HepG2 (cell line): Measurements from ENCODE around the gene SOX12. TPM values are rescaled to one million over a fixed set of nuclear protein-coding genes. Genes with fewer than 3 reads are reported as not detected.

Experiments used
- AGO1 ChIP-seq: fragments of 200-400 bp; formaldehyde crosslinking; IDR thresholded peaks from 2 replicates; pipeline ENCODE4 v1.6.1; 2017; ENCODE audit warnings: mild to moderate bottlenecking, low read depth, low read length, moderate library complexity; ENCODE audit not compliant: poor library complexity, severe bottlenecking
- ATF7-NPFF ChIP-seq: sonication (generic); formaldehyde crosslinking; IDR thresholded peaks from 2 replicates; pipeline ENCODE4 v1.8.1; 2023; ENCODE audit warnings: mild to moderate bottlenecking, low read depth, missing genetic modification reagents, moderate library complexity
- DPF2 ChIP-seq: sonication (generic); formaldehyde crosslinking; IDR thresholded peaks from 2 replicates; pipeline ENCODE4 v1.4.0; 2020; ENCODE audit warnings: mild to moderate bottlenecking, low read depth, missing genetic modification reagents, borderline replicate concordance
- EEA1 ChIP-seq: sonication (generic); formaldehyde crosslinking; IDR thresholded peaks from 2 replicates; pipeline ENCODE4 v1.5.1; 2020; ENCODE audit warnings: mild to moderate bottlenecking, missing genetic modification reagents, borderline replicate concordance
- EP300 ChIP-seq, 3 experiments: sonication (generic) in 1 of 3; formaldehyde crosslinking in 1 of 3; IDR thresholded peaks; 2 replicates each; pipeline versions ENCODE4 v1.5.1 to v1.6.1; 2011 to 2020; ENCODE audit warnings: low read depth in 2 of 3, low read length in 2 of 3, borderline replicate concordance in 1 of 3, improper control_type of control experiment in 1 of 3, mild to moderate bottlenecking in 1 of 3, missing genetic modification reagents in 1 of 3, moderate library complexity in 1 of 3
- FUBP1 ChIP-seq: sonication (generic); formaldehyde crosslinking; IDR thresholded peaks from 2 replicates; pipeline ENCODE4 v1.5.1; 2020; ENCODE audit warnings: missing genetic modification reagents, mild to moderate bottlenecking, borderline replicate concordance
- GATA4 ChIP-seq: sonication (generic); IDR thresholded peaks from 2 replicates; pipeline ENCODE4 v1.6.1; 2016; ENCODE audit warnings: antibody characterized with exemption, low read depth, borderline replicate concordance
- HMG20A ChIP-seq: IDR thresholded peaks from 2 replicates; pipeline ENCODE4 v1.6.1; 2016; ENCODE audit warnings: borderline replicate concordance
- KDM3A ChIP-seq: IDR thresholded peaks from 2 replicates; pipeline ENCODE4 v1.6.1; 2018; ENCODE audit warnings: low read depth, missing compliant biosample characterization
- MAZ ChIP-seq, 2 experiments: sonication (generic) in 1 of 2; formaldehyde crosslinking in 1 of 2; IDR thresholded peaks; 2 replicates each; pipeline versions ENCODE4 v1.5.0 to v1.6.1; 2012 to 2020; ENCODE audit warnings: low read depth in 2 of 2, mild to moderate bottlenecking in 2 of 2, borderline replicate concordance in 1 of 2, improper control_type of control experiment in 1 of 2, low read length in 1 of 2, missing genetic modification reagents in 1 of 2, moderate library complexity in 1 of 2
- PTBP1 ChIP-seq: fragments of 200-400 bp; formaldehyde crosslinking; IDR thresholded peaks from 2 replicates; pipeline ENCODE4 v1.6.1; 2018; ENCODE audit warnings: low read length, low read depth; ENCODE audit not compliant: poor library complexity, severe bottlenecking
- RNF2 ChIP-seq: fragments of 450-650 bp; conservative IDR thresholded peaks from 2 replicates; pipeline ENCODE4 v1.6.1; 2016; ENCODE audit warnings: low read depth
- ZBTB7A ChIP-seq: sonication (generic); formaldehyde crosslinking; IDR thresholded peaks from 2 replicates; pipeline ENCODE4 v1.8.0; 2022; ENCODE audit warnings: mild to moderate bottlenecking, missing genetic modification reagents
- ZGPAT ChIP-seq: IDR thresholded peaks from 2 replicates; pipeline ENCODE4 v1.6.1; 2016; ENCODE audit warnings: mild to moderate bottlenecking
- ZNF274 ChIP-seq: sonication (generic); formaldehyde crosslinking; IDR thresholded peaks from 2 replicates; pipeline ENCODE4 v1.5.1; 2020; ENCODE audit warnings: mild to moderate bottlenecking, missing genetic modification reagents
- ZNF878 ChIP-seq: sonication (generic); formaldehyde crosslinking; IDR thresholded peaks from 2 replicates; pipeline ENCODE4 v1.8.1; 2023; ENCODE audit warnings: mild to moderate bottlenecking, missing genetic modification reagents, moderate library complexity
- polyA plus RNA-seq, 8 experiments: library from polyadenylated mRNA; depleted of rRNA in 3 of 8; stranded (reverse) in 7 of 8; unstranded in 1 of 8; fragments of >200 nt; fragmentation: Illumina TruSeq in 4 of 8; extraction: Trizol in 4 of 8; gene quantifications; 2 replicates each; pipeline versions ENCODE4 v1.2.1 to v1.2.3, GENCODE V29; 2011 to 2016; ENCODE audit warnings: low read depth in 4 of 8, missing spikeins in 1 of 8, mixed read lengths in 1 of 8; ENCODE audit not compliant: insufficient read depth in 1 of 8
- total RNA-seq, 5 experiments: library from RNA; depleted of rRNA; stranded (reverse); fragments of >200 nt; fragmentation: Illumina TruSeq; extraction: Trizol; gene quantifications; 2 replicates each; pipeline ENCODE4 v1.2.3, GENCODE V29; 2016; ENCODE audit warnings: low read depth in 1 of 5
- TF ChIP-seq, protein P1 (sequence below): sonication (generic); formaldehyde crosslinking; IDR thresholded peaks from 2 replicates; pipeline ENCODE4 v1.4.0; 2020; ENCODE audit warnings: mild to moderate bottlenecking, missing genetic modification reagents
- TF ChIP-seq, protein P2 (sequence below): sonication (generic); formaldehyde crosslinking; IDR thresholded peaks from 2 replicates; pipeline ENCODE4 v1.4.0; 2020; ENCODE audit warnings: mild to moderate bottlenecking, missing genetic modification reagents

Gene SOX12
- total and polyA plus RNA-seq, 2 of the 13 experiments (the other 11 are each of a cell fraction or from before 2014, with no cell fraction given), result 10.0 to 18.7 TPM

DNA sequence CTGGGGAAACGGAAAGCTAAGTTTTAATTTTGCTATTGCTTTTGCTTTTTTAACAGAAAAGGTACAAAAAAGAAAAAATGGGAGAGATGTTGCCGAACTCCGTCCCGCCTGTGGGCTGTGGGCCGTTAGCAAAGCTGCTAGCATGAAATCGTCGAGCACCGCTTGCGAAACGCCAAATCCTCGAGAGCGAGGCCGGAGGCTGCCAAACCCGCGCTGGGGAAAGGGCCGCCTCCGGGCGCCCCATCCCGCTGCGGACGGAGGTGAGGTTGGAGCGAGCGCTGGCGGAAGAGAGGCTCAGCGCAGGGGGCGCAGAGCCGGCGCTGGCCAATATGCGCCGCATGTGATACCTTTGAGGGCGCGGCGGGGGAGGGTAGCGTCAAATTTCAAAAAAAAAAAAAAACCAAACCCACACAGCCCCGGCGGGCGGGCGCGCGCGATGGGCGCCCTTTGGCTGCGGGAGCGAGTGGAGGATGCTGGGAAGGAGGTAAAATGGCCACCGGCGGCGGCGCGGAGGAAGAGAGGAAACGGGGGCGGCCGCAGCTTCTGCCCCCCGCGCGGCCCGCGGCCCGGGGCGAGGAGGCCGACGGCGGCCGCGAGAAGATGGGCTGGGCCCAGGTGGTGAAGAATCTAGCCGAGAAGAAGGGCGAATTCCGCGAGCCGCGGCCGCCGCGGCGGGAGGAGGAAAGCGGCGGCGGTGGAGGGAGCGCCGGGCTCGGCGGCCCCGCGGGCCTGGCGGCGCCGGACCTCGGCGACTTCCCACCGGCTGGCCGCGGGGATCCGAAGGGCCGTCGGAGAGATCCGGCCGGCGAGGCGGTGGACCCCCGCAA, 28.0 kb upstream of the SOX12 start, which contains the start of gene ZCCHC3 (continued):
- TF ChIP-seq EP300 (IDR thresholded peaks at IDR 0.05; ENCODE audit: low read depth in 2 of 2, low read length in 2 of 2) (peak; percentile 75 to 92), EP300 (CRISPR knock-in tag; IDR thresholded peaks at IDR 0.05; ENCODE audit: borderline replicate concordance) (peak; percentile 85), KDM3A (CRISPR knock-in tag) (peak; percentile 99), DPF2 (CRISPR knock-in tag) (peak; percentile 34; the same call in 1 of the 2 replicates), FUBP1 (CRISPR knock-in tag) (no peak), GATA4 (peak; percentile 60; the same call in 1 of the 2 replicates), ATF7-NPFF (CRISPR knock-in tag) (peak; percentile 96), RNF2 (peak; percentile 97), PTBP1 (peak; percentile 99), ZGPAT (CRISPR knock-in tag) (peak; percentile 100), ZNF274 (peak; percentile 99), EEA1 (CRISPR knock-in tag) (peak; percentile 93), ZNF878 (peak; percentile 99), HMG20A (CRISPR knock-in tag) (peak; percentile 86), AGO1 (peak; percentile 88), ZBTB7A (CRISPR knock-in tag) (peak; percentile 70; the same call in 1 of the 2 replicates), MAZ (IDR thresholded peaks at IDR 0.05; ENCODE audit: borderline replicate concordance, low read depth, low read length) (peak; percentile 94), MAZ (CRISPR knock-in tag; IDR thresholded peaks at IDR 0.05; ENCODE audit: low read depth) (peak; percentile 99)
- TF ChIP-seq, protein P1, sequence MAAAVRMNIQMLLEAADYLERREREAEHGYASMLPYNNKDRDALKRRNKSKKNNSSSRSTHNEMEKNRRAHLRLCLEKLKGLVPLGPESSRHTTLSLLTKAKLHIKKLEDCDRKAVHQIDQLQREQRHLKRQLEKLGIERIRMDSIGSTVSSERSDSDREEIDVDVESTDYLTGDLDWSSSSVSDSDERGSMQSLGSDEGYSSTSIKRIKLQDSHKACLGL, result peak; percentile 97
- TF ChIP-seq, protein P2, sequence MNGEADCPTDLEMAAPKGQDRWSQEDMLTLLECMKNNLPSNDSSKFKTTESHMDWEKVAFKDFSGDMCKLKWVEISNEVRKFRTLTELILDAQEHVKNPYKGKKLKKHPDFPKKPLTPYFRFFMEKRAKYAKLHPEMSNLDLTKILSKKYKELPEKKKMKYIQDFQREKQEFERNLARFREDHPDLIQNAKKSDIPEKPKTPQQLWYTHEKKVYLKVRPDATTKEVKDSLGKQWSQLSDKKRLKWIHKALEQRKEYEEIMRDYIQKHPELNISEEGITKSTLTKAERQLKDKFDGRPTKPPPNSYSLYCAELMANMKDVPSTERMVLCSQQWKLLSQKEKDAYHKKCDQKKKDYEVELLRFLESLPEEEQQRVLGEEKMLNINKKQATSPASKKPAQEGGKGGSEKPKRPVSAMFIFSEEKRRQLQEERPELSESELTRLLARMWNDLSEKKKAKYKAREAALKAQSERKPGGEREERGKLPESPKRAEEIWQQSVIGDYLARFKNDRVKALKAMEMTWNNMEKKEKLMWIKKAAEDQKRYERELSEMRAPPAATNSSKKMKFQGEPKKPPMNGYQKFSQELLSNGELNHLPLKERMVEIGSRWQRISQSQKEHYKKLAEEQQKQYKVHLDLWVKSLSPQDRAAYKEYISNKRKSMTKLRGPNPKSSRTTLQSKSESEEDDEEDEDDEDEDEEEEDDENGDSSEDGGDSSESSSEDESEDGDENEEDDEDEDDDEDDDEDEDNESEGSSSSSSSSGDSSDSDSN (CRISPR knock-in tag), result peak; percentile 100
